WERI-Rb-1 (cell line): Measurements from ENCODE around the gene LHFPL2.

Experiments used
- DNase-seq: peaks from one replicate; pipeline ENCODE4 v3.0.0-alpha.2; 2020
- H3K27ac ChIP-seq: fragments of 250-450 bp; sonication (Bioruptor Pico); 2 replicates; pipeline ENCODE4 v1.5.1; 2020; ENCODE audit warnings: mild to moderate bottlenecking, moderate library complexity
- H3K27me3 ChIP-seq: fragments of 250-450 bp; sonication (Bioruptor Pico); 2 replicates; pipeline ENCODE4 v1.5.1; 2021; ENCODE audit warnings: mild to moderate bottlenecking, low read depth, moderate library complexity; ENCODE audit not compliant: insufficient read depth, severe bottlenecking
- H3K36me3 ChIP-seq: fragments of 250-450 bp; sonication (Bioruptor Pico); 2 replicates; pipeline ENCODE4 v1.5.1; 2020; ENCODE audit warnings: mild to moderate bottlenecking, moderate library complexity
- H3K4me3 ChIP-seq: 2 replicates; pipeline ENCODE4 v1.5.1; 2011; ENCODE audit warnings: low read depth, mild to moderate bottlenecking, control low read depth, low read length
- H3K9me3 ChIP-seq: fragments of 250-450 bp; sonication (Bioruptor Pico); 2 replicates; pipeline ENCODE4 v1.5.1; 2021; ENCODE audit warnings: mild to moderate bottlenecking, moderate library complexity; ENCODE audit not compliant: severe bottlenecking
- CTCF ChIP-seq: IDR thresholded peaks from 2 replicates; pipeline ENCODE4 v1.5.1; 2011; ENCODE audit warnings: low read depth, mild to moderate bottlenecking, control low read depth, inconsistent platforms, low read length

LHFPL2 gene

GRCh38 chr5:78519198-78519941 lies 129.2 kb downstream of the LHFPL2 start:
- H3K27ac ChIP-seq, result no peak overlapping the region
- no peak for TF ChIP-seq CTCF

GRCh38 chr5:78518365-78519197 lies 130.0 kb downstream of the LHFPL2 start:
- no peaks in the 10 kb centered on the region for H3K27me3 ChIP-seq
- no peak overlapping the region for H3K4me3 ChIP-seq
- H3K27ac ChIP-seq, result no peak overlapping the region
- no peaks in the 10 kb centered on the region for H3K36me3 ChIP-seq
- no peaks in the 10 kb centered on the region for H3K9me3 ChIP-seq
- TF ChIP-seq CTCF, result no peak
- DNase-seq, result no peak

More at GRCh38 chr5:78519198-78519941, 129.2 kb downstream of the LHFPL2 start:
- no peaks in the 10 kb centered on the region for H3K27me3 ChIP-seq
- H3K9me3 ChIP-seq, result no peaks in the 10 kb centered on the region
- DNase-seq, result no peak
- H3K4me3 ChIP-seq, result no peak overlapping the region
- no peaks in the 10 kb centered on the region for H3K36me3 ChIP-seq

GRCh38 chr5:78515670-78516069 lies 132.9 kb downstream of the LHFPL2 start:
- H3K9me3 ChIP-seq, result no peaks in the 10 kb centered on the region
- no peaks in the 10 kb centered on the region for H3K36me3 ChIP-seq
- peak; percentile 46 for DNase-seq
- H3K4me3 ChIP-seq, result no peak overlapping the region
- TF ChIP-seq CTCF, result no peak
- H3K27me3 ChIP-seq, result no peaks in the 10 kb centered on the region
- no peak overlapping the region for H3K27ac ChIP-seq

GRCh38 chr5:78514427-78515330 lies 133.9 kb downstream of the LHFPL2 start:
- H3K4me3 ChIP-seq, result no peak overlapping the region
- no peaks in the 10 kb centered on the region for H3K36me3 ChIP-seq
- H3K9me3 ChIP-seq, result no peaks in the 10 kb centered on the region
- no peak for TF ChIP-seq CTCF
- no peak overlapping the region for H3K27ac ChIP-seq
- no peak for DNase-seq
- no peaks in the 10 kb centered on the region for H3K27me3 ChIP-seq

- no peaks in the 10 kb centered on the region; the same call in 1 of the 2 replicates for H3K36me3 ChIP-seq
- H3K4me3 ChIP-seq, result no peak overlapping the region
- no peak for TF ChIP-seq CTCF
- no peaks in the 10 kb centered on the region for H3K9me3 ChIP-seq
- no peak for DNase-seq
- no peak overlapping the region for H3K27ac ChIP-seq
- no peaks in the 10 kb centered on the region for H3K27me3 ChIP-seq
These were observed 135.1 kb downstream of the LHFPL2 start for GRCh38 chr5:78513441-78513840.
